Measurements from ENCODE around the gene POLR1F. TPM values are rescaled to one million over a fixed set of nuclear protein-coding genes. Genes with fewer than 3 reads are reported as not detected.

Gene POLR1F
- total and polyA plus RNA-seq, 2 of the 4 experiments (the other 2 are of a cell fraction) = 6.8 to 16.1 TPM

- no peak for ATAC-seq (ENCODE audit: low read depth)
- no TSS peak for BruUV-seq (replicated peaks)
- no peak overlapping the region for H4K5ac ChIP-seq (ENCODE audit: low read depth, low read length)
- CTCF ChIA-PET = no interaction called here
- 100% methylated on average over 1 of the region's 5 CpGs; no CpG with 5 or more reads in 1 of the 2 experiments for WGBS, 2 experiments (ENCODE audit: extremely low coverage in 2 of 2, insufficient read length in 1 of 2)
- H3K18ac ChIP-seq (ENCODE audit: low read depth, low read length) = no peak overlapping the region
- intact Hi-C loops (cut with micrococcal nuclease) = no loop called here
- no peak overlapping the region for H2AFZ ChIP-seq (replicated peaks; ENCODE audit: low read length, poor library complexity)
- no peak overlapping the region for H3K9ac ChIP-seq (ENCODE audit: low read depth, low read length)
- H3K56ac ChIP-seq (ENCODE audit: extremely low read depth, insufficient read depth, low read length) = no peak overlapping the region
- no peak overlapping the region for H4K91ac ChIP-seq (ENCODE audit: insufficient read depth, low read depth, low read length)
- H3K4me2 ChIP-seq (ENCODE audit: low read depth, low read length) = no peak overlapping the region
- no peak overlapping the region for H2AK5ac ChIP-seq (ENCODE audit: low read depth, low read length)
- H3K9me1 ChIP-seq (ENCODE audit: insufficient read depth, low read length) = no peaks in the 10 kb centered on the region
- no peaks in the 10 kb centered on the region for H3K36me3 ChIP-seq (ENCODE audit: control insufficient read depth, insufficient read depth, low read length)
- no peak overlapping the region for H2BK120ac ChIP-seq (ENCODE audit: low read depth, low read length)
- TF ChIP-seq FOS (IDR thresholded peaks at IDR 0.05; ENCODE audit: low read depth, low read length) (no peak), RCOR1 (IDR thresholded peaks at IDR 0.05; ENCODE audit: insufficient replicate concordance, low read length) (no peak), BHLHE40 (IDR thresholded peaks at IDR 0.05; ENCODE audit: low read depth, low read length) (no peak), MAZ (IDR thresholded peaks at IDR 0.05; ENCODE audit: borderline replicate concordance, low read depth, low read length) (no peak), NFE2L2 (IDR thresholded peaks at IDR 0.05; ENCODE audit: low read depth, low read length) (no peak), CHD1 (IDR thresholded peaks at IDR 0.05; ENCODE audit: low read depth, low read length) (no peak), USF2 (IDR thresholded peaks at IDR 0.05; ENCODE audit: low read depth, low read length) (no peak), CEBPB (IDR thresholded peaks at IDR 0.05; ENCODE audit: low read depth, low read length) (no peak), POLR2A (IDR thresholded peaks at IDR 0.05; ENCODE audit: low read depth, low read length) (no peak), RAD21 (IDR thresholded peaks at IDR 0.05; ENCODE audit: low read length) (no peak), MXI1 (IDR thresholded peaks at IDR 0.05; ENCODE audit: borderline replicate concordance, low read depth, low read length) (no peak)
- H2AK9ac ChIP-seq (replicated peaks; ENCODE audit: low read depth, low read length, poor library complexity) = no peak overlapping the region
- H3K9me3 ChIP-seq (ENCODE audit: control insufficient read depth, insufficient read depth, low read length) = no peaks in the 10 kb centered on the region
- in situ Hi-C loops (cut with MboI; ENCODE audit: low sequenced_read_pairs) = no loop called here
- dilution Hi-C loops (cut with HindIII; ENCODE audit: low sequenced_read_pairs, unreplicated experiment) = no loop called here
- H2BK15ac ChIP-seq (ENCODE audit: low read depth, low read length) = no peak overlapping the region
- no peak overlapping the region for H2BK5ac ChIP-seq (ENCODE audit: low read depth, low read length, poor library complexity, severe bottlenecking)
- no peaks in the 10 kb centered on the region for H4K20me1 ChIP-seq (ENCODE audit: insufficient read depth, low read length)
- no peaks in the 10 kb centered on the region for H3K79me1 ChIP-seq (ENCODE audit: low read depth in 1 of 2, low read length in 2 of 2)
- no peak overlapping the region for H3K4ac ChIP-seq (ENCODE audit: low read depth, low read length)
- H3K27me3 ChIP-seq (ENCODE audit: control insufficient read depth, insufficient read depth, low read length) = no peaks in the 10 kb centered on the region
- H4K8ac ChIP-seq (ENCODE audit: low read depth in 2 of 2, low read length in 2 of 2) = no peak overlapping the region
- H3K14ac ChIP-seq (replicated peaks; ENCODE audit: low read depth, low read length) = no peak overlapping the region
- H3K4me1 ChIP-seq (ENCODE audit: control insufficient read depth, insufficient read depth, low read length) = no peaks in the 10 kb centered on the region
- H2BK20ac ChIP-seq (ENCODE audit: low read depth, low read length) = no peak overlapping the region
- no peak overlapping the region for H3K4me3 ChIP-seq (ENCODE audit: insufficient read depth, low read depth, low read length)
- H3K27ac ChIP-seq (ENCODE audit: insufficient read depth, low read length) = no peak overlapping the region
- POLR2A ChIA-PET (ENCODE audit: unreplicated experiment) = no interaction called here
- DNase-seq = no peak
- no peak overlapping the region for H3K23ac ChIP-seq (ENCODE audit: low read depth, low read length)
Measured at GRCh38 chr7:19681596-19681995, 27.2 kb downstream of the POLR1F start.

Measured in IMR-90 (cell line).